ENCODE results near the gene KSR2. TPM values are rescaled to one million over a fixed set of nuclear protein-coding genes. Genes with fewer than 3 reads are reported as not detected.

The KSR2 gene
- total RNA-seq, 1 donor from 2014 or later: not detected

GRCh38 chr12:117821480-117822175 lies 147.2 kb downstream of the KSR2 start:
- Mint-ChIP-seq H3K36me3 (ENCODE audit: low read depth) (no peaks in the 10 kb centered on the region), H3K9me3 (ENCODE audit: low read depth) (peaks cover 2% of the 10 kb centered on the region), H3K4me3 (ENCODE audit: unreplicated experiment) (no peak overlapping the region), H3K4me1 (ENCODE audit: low read depth) (peaks cover 4% of the 10 kb centered on the region), H3K27ac (ENCODE audit: unreplicated experiment) (no peak overlapping the region), H3K27me3 (ENCODE audit: low read depth) (peaks cover 40% of the 10 kb centered on the region)
- no peak for DNase-seq (ENCODE audit: low spot score)
- TF ChIP-seq CTCF (IDR thresholded peaks at IDR 0.05): no peak

- Mint-ChIP-seq H3K27me3 (ENCODE audit: low read depth) (peaks cover 36% of the 10 kb centered on the region), H3K4me1 (ENCODE audit: low read depth) (peaks cover 4% of the 10 kb centered on the region), H3K36me3 (ENCODE audit: low read depth) (no peaks in the 10 kb centered on the region), H3K4me3 (ENCODE audit: unreplicated experiment) (no peak overlapping the region), H3K9me3 (ENCODE audit: low read depth) (peaks cover 6% of the 10 kb centered on the region), H3K27ac (ENCODE audit: unreplicated experiment) (no peak overlapping the region)
- no peak for TF ChIP-seq CTCF (IDR thresholded peaks at IDR 0.05)
- no peak for DNase-seq (ENCODE audit: low spot score)
Observed at GRCh38 chr12:117820216-117820907, 148.4 kb downstream of the KSR2 start.

GRCh38 chr12:117819160-117819559 lies 149.6 kb downstream of the KSR2 start:
- Mint-ChIP-seq H3K4me1 (ENCODE audit: low read depth) (peaks cover 4% of the 10 kb centered on the region), H3K9me3 (ENCODE audit: low read depth) (peaks cover 12% of the 10 kb centered on the region), H3K4me3 (ENCODE audit: unreplicated experiment) (no peak overlapping the region), H3K36me3 (ENCODE audit: low read depth) (no peaks in the 10 kb centered on the region), H3K27me3 (ENCODE audit: low read depth) (peaks cover 34% of the 10 kb centered on the region), H3K27ac (ENCODE audit: unreplicated experiment) (no peak overlapping the region)
- no peak for DNase-seq (ENCODE audit: low spot score)
- TF ChIP-seq CTCF (IDR thresholded peaks at IDR 0.05): no peak

- no peak for DNase-seq (ENCODE audit: low spot score)
- peaks cover 4% of the 10 kb centered on the region for H3K4me1 Mint-ChIP-seq (ENCODE audit: low read depth)
- H3K36me3 Mint-ChIP-seq (ENCODE audit: low read depth): no peaks in the 10 kb centered on the region
- TF ChIP-seq CTCF (IDR thresholded peaks at IDR 0.05): no peak
- H3K27me3 Mint-ChIP-seq (ENCODE audit: low read depth): peaks cover 36% of the 10 kb centered on the region
- no peak overlapping the region for H3K4me3 Mint-ChIP-seq (ENCODE audit: unreplicated experiment)
- peaks cover 13% of the 10 kb centered on the region for H3K9me3 Mint-ChIP-seq (ENCODE audit: low read depth)
- H3K27ac Mint-ChIP-seq (ENCODE audit: unreplicated experiment): no peak overlapping the region
Observed at GRCh38 chr12:117818400-117818799, 150.4 kb downstream of the KSR2 start.

GRCh38 chr12:117809509-117809908 lies 159.3 kb downstream of the KSR2 start:
- H3K27me3 Mint-ChIP-seq (ENCODE audit: low read depth): peaks cover 29% of the 10 kb centered on the region
- no peaks in the 10 kb centered on the region for H3K36me3 Mint-ChIP-seq (ENCODE audit: low read depth)
- no peak overlapping the region for H3K27ac Mint-ChIP-seq (ENCODE audit: unreplicated experiment)
- no peak overlapping the region for H3K4me3 Mint-ChIP-seq (ENCODE audit: unreplicated experiment)
- no peak for DNase-seq (ENCODE audit: low spot score)
- H3K9me3 Mint-ChIP-seq (ENCODE audit: low read depth): peaks cover 5% of the 10 kb centered on the region
- TF ChIP-seq CTCF (IDR thresholded peaks at IDR 0.05): no peak
- H3K4me1 Mint-ChIP-seq (ENCODE audit: low read depth): no peaks in the 10 kb centered on the region
